GM21447 (cell line): ENCODE results near the gene MYOF.
"Not testable (repeated sequence)": the region's sequence is repeated elsewhere in the genome, so short reads cannot be mapped to it uniquely, and the experiment has no call there.

Source experiments
- ATAC-seq: cut with Tn5 transposase; IDR thresholded peaks from one replicate; pipeline ENCODE4 v1.9.1; 2021; ENCODE audit not compliant: unreplicated experiment

The MYOF gene

DNA sequence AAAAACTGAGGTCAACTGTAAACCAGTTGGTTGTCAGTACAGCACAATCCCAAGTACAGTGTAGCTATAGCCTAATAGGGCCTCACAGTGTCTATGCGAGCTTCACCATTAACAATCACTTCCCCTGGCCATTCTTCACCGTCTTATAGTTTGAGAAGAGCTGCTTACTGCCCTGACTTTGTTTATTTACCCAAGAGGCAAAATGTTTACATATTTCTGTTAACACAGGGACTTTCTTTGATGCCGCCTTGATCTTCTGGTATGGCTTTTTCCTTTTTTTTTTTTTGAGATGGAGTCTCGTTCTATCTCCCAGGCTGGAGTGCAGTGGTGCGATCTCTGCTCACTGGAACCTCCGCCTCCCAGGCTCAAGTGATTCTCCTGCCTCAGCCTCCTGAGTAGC lies 3.3 kb downstream of the MYOF start:
- ATAC-seq = no peak

DNA sequence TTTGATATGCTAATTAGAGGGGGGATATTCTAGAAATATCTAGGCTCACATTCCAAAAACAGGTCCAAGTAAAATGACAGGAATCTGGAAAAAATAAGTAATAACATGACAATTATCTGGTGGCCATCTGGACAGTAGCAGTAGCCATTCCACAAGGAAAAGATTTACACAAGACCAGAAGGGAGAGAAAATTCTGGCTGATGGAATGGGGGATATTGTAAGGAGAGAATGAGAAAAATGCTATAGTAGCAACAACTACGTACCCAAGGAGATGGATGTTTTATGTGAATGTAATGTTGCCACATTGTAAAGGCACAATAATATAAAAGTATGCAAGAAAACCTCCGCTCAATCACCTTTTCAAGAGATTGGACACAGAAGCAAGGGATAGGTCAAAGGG lies 5.4 kb downstream of the MYOF start:
- ATAC-seq = no peak

DNA sequence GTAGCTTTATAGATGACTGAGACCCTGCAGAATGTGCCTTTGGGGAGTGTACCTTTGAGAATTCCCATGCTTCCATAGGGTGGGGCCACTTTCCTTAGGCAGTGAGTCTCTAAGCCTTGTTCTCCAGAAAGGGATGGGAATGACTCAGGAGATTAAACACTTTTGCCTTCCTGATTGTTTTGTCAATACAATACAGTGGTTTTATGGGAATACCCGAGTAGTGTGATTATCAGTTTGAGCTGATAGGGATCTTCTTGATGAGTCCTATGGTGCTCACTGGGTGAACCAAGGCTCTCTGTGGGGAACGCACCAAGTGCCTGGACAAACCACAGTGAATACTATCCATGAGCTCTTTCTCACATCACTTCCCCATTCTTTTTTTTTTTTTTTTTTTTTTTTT lies 6.3 kb downstream of the MYOF start:
- no peak for ATAC-seq

DNA sequence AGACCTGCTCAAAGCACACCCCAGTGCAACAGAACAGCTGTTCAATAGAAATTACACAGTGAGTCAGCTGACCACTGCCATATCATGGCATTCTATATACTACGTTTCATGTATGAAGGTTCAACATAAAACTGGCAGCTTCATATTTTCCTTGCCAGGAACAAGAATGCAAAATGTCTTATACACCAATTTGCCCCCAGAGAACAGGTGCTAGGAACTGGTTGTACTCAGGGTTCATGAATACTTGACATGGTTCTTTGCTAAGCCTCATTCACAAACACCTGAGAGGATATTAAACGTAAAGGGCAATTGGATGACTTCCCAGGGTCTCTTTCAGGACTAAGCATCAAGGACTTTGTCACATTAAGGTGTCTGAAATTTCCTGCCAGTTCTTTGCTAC lies 6.9 kb downstream of the MYOF start:
- no peak for ATAC-seq

DNA sequence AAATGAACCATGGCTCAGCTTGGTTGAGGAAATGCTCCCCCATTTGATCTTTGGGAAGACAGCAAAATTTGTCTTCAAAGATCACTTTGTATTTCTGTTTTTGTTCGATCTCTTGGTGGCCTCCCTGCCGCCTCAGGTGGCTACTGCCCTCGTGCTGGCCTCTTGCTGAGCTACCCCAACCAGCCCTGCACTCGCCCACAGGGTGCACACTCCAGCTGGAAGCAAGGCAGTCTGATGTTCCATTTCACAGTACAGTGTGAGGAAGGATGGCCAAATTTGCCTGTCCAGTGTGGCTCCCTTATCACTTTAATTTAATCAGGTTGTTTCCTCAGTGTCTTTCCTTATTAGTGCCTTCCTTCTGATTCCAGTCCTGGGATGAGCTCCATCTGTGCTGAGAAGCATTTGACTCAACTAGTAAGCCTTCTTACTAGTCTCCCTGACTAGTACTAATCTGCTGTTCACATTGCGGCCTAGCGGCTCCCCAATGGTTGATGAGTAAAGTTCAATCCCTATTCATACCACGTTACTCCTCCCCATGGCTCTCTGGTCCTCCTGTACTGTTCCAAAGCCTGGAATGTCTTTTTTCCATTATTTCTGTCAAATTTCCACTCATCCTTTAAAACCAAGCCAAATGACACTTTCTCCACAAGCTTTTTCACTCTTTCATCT lies 8.2 kb downstream of the MYOF start:
- ATAC-seq = no peak

DNA sequence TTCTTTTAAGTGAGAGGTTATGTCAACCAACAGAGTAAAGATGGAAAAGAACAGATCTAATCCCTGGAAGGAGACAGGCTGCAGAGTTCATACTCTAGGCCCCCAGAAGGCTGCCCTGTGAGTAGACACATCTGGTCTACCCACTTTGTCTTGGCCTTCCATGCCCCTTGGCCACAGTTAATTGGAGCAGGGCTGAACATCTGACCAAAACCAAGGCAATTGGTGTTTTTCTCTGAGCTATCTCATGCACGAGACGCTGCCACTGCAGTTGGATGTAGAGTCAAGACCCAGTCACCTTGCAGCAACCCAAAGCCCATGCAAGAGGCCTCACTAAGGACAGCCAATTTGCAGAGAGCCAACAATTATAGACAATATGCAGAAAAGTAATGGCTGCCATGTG lies 9.0 kb downstream of the MYOF start:
- no peak for ATAC-seq

DNA sequence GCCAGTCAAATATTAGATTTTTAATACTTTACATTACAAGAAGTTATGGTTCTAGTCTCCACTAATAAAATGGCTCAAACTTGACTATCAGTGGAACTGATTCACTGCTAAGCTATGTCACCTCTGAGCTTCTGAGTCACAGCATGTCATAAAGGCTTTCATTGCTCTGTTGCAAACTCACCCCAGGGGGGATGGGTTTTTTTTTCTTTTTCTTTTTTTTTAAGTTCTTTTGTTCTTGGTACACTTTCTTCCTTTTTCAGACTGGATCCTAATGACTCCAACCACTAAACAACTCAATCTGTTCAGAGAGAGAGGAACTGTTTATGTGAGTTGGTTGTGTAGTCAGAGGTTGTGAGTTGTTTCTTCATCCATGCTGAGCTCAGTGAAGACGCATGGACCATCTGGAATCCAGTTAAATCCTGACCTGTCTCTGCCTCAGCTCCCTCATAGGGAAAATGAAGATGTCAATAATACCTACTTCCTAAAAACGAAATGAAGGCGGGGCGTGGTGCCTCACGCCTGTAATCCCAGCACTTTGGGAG lies 11.0 kb downstream of the MYOF start:
- no peak for ATAC-seq

DNA sequence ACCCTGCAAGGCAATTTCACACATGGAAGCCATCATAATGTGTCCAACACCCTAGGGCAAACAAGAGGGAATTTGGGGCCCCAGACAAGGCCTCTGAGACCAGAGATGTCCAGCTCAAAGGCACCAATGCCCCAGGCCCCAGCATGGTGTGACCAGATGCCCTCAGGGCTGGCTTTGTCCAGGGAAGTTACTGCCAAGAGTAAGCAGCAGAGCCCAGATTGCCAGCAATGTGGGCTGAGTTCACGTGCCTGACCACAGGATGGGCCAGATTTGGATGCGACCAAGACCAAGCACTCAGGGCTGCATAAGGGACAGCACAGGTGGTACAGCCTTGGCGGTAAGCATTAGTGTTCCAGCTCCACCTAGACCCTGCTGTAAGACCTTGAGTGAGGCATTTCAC lies 12.7 kb downstream of the MYOF start:
- no peak for ATAC-seq

DNA sequence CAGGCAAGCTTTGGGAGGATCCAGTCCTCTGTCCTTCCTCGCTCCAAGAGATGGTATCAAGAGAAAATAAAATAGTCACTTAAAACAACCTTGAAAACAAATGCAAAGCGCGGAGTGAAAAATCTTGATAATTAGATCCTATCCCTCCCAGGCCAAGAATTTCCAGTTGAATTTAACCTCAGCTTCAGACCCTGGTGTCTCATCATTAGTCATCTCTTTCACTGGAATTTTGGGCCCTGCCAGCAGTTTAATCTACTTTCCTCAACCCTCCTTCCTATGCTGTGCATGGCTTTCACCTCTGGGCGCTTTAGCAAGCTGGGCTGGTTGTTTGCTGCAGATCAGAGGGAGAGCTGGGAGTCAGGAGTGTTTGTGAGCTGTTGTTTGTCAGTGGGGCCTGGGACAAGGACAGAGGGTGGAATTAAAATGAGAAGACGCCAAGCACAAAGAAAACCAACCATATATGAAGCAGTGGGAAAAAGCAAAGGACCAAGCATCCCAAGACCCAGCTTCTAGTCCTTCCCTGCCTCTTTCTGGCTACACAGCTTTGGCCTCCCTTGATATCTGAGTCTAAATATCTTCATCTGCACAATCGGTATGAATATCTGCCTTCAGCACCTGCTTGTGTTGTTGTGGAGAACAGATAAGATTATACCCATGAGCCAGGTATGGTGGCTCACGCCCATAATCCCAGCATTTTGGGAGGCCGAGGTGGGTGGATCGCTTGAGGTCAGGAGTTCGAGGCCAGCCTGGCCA lies 13.5 kb downstream of the MYOF start:
- ATAC-seq = no peak

DNA sequence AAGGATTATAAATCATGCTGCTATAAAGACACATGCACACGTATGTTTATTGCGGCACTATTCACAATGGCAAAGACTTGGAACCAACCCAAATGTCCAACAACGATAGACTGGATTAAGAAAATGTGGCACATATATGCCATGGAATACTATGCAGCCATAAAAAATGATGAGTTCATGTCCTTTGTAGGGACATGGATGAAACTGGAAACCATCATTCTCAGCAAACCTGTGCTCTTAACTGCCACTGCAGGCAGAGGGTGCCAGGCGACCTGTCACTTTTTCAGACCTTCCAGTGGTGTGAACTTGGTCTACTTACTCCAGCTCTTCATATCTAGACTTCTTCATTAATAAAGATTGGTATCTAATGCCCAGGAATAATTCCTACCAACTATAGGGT lies 14.5 kb downstream of the MYOF start:
- ATAC-seq = not testable (repeated sequence)

DNA sequence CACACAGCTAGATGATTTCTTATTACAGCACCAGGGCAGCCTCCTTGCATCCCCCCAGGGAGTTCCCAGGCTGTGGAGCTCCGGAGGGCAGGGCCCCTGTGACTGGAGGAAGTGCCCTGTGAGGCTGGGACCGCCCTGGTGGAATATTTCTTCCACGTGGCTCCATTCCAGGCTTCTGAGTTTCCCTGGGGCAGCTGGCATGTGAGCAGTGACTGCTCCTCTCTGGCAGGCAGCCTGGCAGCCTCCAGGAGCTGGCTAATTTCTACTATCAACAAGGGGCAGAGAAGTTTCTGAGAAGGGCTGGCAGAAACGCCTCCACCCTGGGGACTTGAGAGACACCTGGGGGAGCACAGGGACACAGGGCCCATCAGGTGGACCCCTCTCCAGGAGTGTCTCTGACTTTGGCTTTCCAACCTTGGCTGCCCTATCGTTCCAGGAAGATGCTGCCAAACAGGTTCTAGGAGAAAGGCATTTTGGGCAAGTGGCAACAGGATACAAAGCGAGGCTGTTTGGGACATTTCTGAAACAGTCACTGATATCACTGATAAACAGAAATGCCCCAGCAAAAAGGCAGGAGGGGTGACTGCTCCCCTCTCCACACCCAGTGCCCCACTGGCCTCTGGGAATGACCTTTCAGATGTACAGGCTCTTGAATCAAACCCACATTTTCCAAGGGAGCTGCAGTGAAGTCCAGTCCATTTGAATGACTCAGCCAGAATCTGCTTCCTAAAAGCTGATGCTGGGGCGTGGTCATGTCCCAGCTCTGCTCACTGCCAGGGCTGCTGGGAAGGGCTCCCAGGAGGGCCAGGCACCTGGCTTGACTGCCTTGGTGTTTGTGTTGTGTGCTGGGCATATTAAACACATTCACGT lies 16.1 kb downstream of the MYOF start:
- no peak for ATAC-seq

DNA sequence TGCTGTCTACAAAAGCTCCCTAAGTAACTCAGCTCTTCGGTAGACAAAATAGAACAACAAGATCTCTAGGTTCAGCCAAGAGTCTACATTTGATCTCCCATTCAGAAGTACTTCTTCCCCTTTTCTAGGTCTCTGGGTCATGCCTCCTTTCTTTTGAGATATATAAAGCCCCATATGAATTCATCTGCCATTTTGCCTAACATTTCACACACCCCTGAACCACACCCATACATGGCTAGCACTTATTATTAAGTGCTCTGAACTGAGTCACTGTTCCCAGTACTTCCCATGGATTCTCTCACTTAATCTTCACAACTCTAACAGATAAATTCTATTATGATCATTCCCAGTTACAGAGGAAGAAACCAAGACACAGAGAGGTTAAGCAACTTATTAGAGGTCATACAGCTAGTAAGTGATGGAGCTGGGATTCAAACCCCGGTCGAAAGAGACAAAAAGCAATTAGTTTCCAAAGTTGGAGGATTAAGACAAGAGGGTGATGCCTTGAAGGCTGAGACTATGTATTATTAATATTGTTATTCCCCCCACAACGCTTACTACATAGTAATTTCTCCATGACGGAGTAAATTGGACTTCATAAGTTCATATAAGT lies 17.3 kb downstream of the MYOF start:
- no peak for ATAC-seq

DNA sequence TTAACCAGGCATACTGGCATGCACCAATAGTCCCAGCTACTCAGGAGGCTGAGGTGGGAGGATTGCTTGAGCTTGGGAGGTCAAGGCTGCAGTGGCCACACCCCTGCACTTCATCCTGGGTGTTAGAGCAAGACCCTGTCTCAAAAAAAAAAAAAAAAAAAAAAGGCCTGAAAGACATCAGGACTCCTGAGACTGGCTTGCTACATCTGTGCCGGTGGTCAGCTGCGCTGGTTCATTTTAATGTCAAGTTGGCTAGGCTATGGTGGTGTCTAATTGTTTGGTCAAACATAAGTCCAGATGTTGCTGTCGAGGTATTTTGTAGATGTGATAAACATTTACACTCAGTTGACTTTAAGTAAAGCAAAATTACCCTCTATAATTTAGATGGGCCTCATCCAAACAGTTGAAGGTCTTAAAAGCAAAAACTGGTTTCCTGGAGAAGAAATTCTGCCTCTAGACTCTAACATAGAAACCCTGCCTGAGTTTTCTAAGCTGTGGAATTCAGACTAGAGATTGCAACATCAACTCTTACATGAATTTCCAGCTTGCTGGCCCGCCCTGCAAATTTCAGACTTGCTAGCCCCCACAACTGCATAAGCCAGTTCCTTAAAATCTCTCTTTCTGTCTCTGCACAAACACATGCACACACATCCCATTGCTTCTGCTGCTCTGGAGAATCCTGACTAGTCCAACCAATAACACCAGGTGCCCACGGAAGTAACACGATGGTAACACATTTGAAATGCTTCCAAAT lies 18.2 kb downstream of the MYOF start:
- no peak for ATAC-seq

DNA sequence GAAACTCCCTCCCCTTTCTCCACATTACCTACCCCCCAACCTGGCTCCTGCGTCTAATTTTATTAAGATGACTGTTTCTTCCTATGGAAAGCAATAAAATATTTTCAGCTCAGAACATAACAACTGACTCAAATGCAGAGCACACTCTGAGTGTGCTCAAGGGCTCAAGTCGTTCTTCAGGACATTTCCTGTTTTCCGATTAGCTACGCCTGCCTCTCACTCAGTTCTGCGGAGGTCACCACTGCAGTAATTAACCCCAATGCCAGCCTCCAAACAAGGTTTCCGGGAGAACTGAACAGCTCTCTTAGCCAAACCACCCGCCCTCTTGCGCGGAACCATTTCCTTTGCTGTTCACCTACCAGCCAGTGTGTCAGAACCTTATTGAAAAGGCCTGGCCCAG lies 19.3 kb downstream of the MYOF start:
- no peak for ATAC-seq

DNA sequence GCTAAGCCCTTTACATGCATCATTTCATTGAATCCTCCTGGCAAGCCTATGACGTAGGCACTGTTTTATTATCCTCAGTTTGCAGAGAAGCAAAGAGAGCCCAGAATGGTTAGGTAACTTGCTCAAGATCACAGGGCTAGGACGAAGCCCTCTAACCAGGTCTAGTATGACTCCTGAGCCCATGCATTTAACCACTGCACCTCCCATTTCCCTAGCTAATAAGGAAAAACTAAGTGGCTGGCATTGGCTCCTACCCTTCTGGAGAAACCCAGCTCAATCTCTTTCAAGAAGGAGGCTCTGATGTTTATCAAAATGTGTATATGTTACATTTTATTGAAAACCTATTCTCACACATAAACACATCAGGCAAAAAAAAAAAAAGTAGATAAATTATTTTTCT lies 19.8 kb downstream of the MYOF start:
- ATAC-seq = no peak

DNA sequence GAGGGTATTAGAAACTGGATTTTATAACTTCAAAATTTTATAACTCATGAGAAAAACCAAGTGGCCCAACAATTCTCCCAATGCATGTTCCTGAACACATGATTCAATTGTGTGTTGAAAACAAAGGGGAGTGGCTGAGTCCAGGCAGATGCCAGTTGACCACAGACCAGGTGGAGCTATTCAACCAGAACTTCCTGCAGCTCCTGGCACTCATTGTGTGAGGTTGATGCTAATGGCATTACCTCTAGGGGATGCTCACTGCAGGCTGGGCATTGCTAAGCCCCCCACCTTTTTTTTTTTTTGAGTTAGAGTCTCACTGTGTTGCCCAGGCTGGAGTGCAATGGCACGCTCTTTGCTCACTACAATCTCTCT lies 20.3 kb downstream of the MYOF start:
- ATAC-seq = no peak

DNA sequence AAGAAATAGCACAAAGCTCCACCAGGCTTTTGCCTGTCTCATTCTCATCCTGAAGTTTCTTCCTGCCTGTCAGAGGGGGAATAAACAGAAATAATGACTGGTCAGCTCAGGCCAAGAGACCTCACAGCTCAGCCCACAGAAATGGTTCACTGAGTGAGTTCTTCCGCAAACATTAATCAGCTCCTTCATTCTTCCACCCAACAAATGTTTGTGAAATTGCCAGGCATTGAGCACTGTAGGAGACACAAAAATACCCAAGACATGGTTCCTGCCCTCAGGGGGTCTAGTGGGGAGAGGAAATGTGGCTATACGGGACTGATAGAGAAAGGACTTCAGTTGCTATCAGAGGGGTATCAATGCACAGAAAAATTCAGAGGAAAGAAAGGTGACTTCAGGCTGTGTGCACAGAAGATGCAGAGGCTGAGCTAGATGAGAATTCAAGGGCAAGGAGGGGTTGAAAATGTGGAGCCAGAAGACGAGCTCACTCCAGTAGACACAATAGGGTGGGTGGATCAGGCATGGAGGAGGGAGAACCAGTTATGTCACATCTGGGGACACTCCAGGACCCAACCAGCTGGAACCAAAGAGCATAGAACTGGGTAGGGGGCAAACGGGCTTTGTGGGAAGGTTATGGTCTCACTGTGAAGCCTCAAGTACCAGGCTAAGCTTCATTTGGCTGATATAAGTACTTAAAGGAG lies 20.9 kb downstream of the MYOF start:
- no peak for ATAC-seq

DNA sequence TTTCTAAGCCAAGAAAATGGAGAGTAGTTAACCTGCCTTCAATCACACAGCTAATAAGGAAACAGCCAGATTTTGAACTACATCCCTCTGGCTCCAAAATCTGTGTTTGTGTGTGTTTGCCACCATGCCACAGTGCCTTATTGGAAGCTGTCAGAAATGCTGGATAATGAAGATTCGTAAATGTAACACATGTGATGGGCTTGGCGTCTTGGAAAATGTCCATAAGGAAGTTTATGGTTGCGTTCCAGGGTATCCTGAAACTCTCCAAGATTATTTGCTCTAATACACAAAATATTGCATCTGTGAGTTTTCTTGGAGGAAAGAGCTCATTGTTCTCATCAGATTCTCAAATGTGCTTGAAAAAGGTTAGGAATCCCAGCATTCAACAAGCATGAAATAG lies 22.7 kb downstream of the MYOF start:
- ATAC-seq = no peak

DNA sequence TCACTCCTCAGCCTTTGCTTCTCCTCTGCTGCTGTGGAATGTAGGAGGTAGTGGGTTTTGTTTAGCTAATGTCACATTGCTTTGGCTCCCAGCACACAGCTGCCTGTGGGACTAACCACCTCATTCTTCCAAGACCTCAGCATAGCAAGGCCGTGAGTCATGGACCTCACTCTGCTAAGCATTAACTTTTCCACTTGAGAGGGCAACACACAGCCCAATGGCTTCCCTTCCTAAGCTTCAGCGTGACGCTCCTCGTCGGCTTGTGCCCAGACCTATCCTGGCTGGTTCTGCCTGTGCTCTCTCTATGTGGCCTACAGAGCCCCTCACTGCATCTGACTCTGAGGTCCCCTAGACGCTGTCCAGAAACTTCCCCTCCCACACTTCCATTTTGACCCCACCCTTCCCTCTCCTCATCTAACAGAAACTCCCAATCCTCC lies 23.3 kb downstream of the MYOF start:
- ATAC-seq = no peak

DNA sequence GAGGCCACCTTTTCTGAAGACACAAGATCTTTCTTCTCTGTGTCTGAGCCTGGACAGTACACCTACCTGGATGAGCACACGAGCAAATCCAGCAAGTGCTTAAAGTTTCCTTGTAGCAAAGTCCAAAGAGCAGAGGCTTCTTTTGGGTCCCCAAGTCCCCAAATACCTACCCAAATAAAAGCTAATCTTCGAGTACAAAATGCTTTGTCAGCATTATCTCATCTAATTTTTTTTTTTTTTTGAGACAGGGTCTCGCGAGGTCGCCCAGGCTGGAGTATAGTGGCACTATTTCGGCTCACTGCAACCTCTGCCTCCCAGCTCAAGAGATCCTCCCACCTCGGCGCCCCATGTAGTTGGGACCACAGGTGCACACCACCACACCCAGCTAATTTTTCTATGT lies 24.6 kb downstream of the MYOF start:
- no peak for ATAC-seq
